Neuronal stem cell (in vitro differentiated cells): ENCODE data around the gene PCCA.

Experiments
- DNase-seq: peaks from one replicate; pipeline ENCODE4 v3.0.0-alpha.2; 2013; ENCODE audit warnings: low spot score
- H2AFZ ChIP-seq: one replicate; pipeline ENCODE4 v1.6.1; 2013; ENCODE audit warnings: mild to moderate bottlenecking, low read length, inconsistent platforms
- H2AK5ac ChIP-seq: 2 replicates; pipeline ENCODE4 v1.6.1; 2013; ENCODE audit warnings: low read depth, mild to moderate bottlenecking, inconsistent platforms, low read length, moderate library complexity, mixed read lengths
- H2BK120ac ChIP-seq: 2 replicates; pipeline ENCODE4 v1.6.1; 2013; ENCODE audit warnings: low read depth, mild to moderate bottlenecking, inconsistent platforms, low read length, moderate library complexity, mixed read lengths
- H2BK12ac ChIP-seq: one replicate; pipeline ENCODE4 v1.6.1; 2013; ENCODE audit warnings: low read length, inconsistent platforms
- H2BK15ac ChIP-seq: 2 replicates; pipeline ENCODE4 v1.6.1; 2013; ENCODE audit warnings: mild to moderate bottlenecking, low read length, inconsistent platforms, mixed read lengths
- H2BK5ac ChIP-seq: one replicate; pipeline ENCODE4 v1.6.1; 2013; ENCODE audit warnings: inconsistent platforms, mild to moderate bottlenecking, low read length, moderate library complexity
- H3K14ac ChIP-seq: one replicate; pipeline ENCODE4 v1.6.1; 2013; ENCODE audit warnings: low read length, inconsistent platforms
- H3K18ac ChIP-seq: 2 replicates; pipeline ENCODE4 v1.6.1; 2013; ENCODE audit warnings: low read length, inconsistent platforms
- H3K23ac ChIP-seq: 2 replicates; pipeline ENCODE4 v1.6.1; 2013; ENCODE audit warnings: low read depth, mild to moderate bottlenecking, mixed read lengths, low read length, inconsistent platforms; ENCODE audit not compliant: poor library complexity
- H3K27ac ChIP-seq: replicated peaks from 3 replicates; pipeline ENCODE4 v1.5.1; 2013; ENCODE audit warnings: low read length, inconsistent platforms
- H3K27me3 ChIP-seq, 3 experiments: 2 replicates each; pipeline ENCODE4 v1.6.1; 2013; ENCODE audit warnings: low read length in 3 of 3, mild to moderate bottlenecking in 2 of 3, inconsistent platforms in 1 of 3, low read depth in 1 of 3, mixed read lengths in 1 of 3, moderate library complexity in 1 of 3; ENCODE audit not compliant: control insufficient read depth in 3 of 3, insufficient read depth in 3 of 3
- H3K36me3 ChIP-seq, 2 donors: replicated peaks in 1 of 2; 2 replicates each; pipeline ENCODE4 v1.6.1; 2013; ENCODE audit warnings: low read length in 2 of 2; ENCODE audit not compliant: control insufficient read depth in 2 of 2, insufficient read depth in 2 of 2
- H3K4ac ChIP-seq: 2 replicates; pipeline ENCODE4 v1.6.1; 2013; ENCODE audit warnings: inconsistent platforms, mild to moderate bottlenecking, low read length, moderate library complexity
- H3K4me1 ChIP-seq, 2 donors: 1 replicate in 1 of 2; 2 replicates in 1 of 2; pipeline ENCODE4 v1.6.1; 2013; ENCODE audit warnings: low read length in 2 of 2, low read depth in 1 of 2; ENCODE audit not compliant: control insufficient read depth in 2 of 2, insufficient read depth in 1 of 2
- H3K4me2 ChIP-seq: one replicate; pipeline ENCODE4 v1.6.1; 2013; ENCODE audit warnings: mild to moderate bottlenecking, low read length, inconsistent platforms; ENCODE audit not compliant: insufficient read depth, poor library complexity, severe bottlenecking
- H3K4me3 ChIP-seq, 2 donors: 2 replicates each; pipeline ENCODE4 v1.5.1; 2013; ENCODE audit warnings: low read length in 2 of 2, mild to moderate bottlenecking in 2 of 2, inconsistent platforms in 1 of 2, moderate library complexity in 1 of 2
- H3K79me1 ChIP-seq: one replicate; pipeline ENCODE4 v1.6.1; 2013; ENCODE audit warnings: low read depth, mild to moderate bottlenecking, inconsistent platforms, low read length, moderate library complexity
- H3K9ac ChIP-seq: one replicate; pipeline ENCODE4 v1.6.1; 2013; ENCODE audit warnings: mild to moderate bottlenecking, low read depth, low read length, inconsistent platforms; ENCODE audit not compliant: poor library complexity
- H3K9me3 ChIP-seq, 2 donors: replicated peaks in 1 of 2; 2 replicates each; pipeline versions ENCODE3 to v1.6.1; 2013; ENCODE audit warnings: low read length in 2 of 2, mild to moderate bottlenecking in 2 of 2, inconsistent platforms in 1 of 2, low read depth in 1 of 2, mixed read lengths in 1 of 2, moderate library complexity in 1 of 2; ENCODE audit not compliant: control insufficient read depth in 2 of 2, insufficient read depth in 1 of 2
- H4K8ac ChIP-seq: one replicate; pipeline ENCODE4 v1.6.1; 2013; ENCODE audit warnings: low read depth, mild to moderate bottlenecking, inconsistent platforms, low read length, moderate library complexity
- H4K91ac ChIP-seq: one replicate; pipeline ENCODE4 v1.6.1; 2013; ENCODE audit warnings: low read length, low read depth, mild to moderate bottlenecking, inconsistent platforms; ENCODE audit not compliant: poor library complexity
- WGBS, 2 donors: extraction: QIAGEN DNeasy Blood & Tissue Kit; methylation state at CpG; one replicate each; pipeline ENCODE4 v1.1.7; 2013; ENCODE audit warnings: missing lambda C conversion rate in 2 of 2, mixed read lengths in 1 of 2; ENCODE audit not compliant: insufficient read length in 2 of 2, insufficient replicate concordance in 1 of 2; ENCODE audit errors: extremely low coverage in 2 of 2; 5-methylcytosine and 5-hydroxymethylcytosine counted together

Gene PCCA

DNA sequence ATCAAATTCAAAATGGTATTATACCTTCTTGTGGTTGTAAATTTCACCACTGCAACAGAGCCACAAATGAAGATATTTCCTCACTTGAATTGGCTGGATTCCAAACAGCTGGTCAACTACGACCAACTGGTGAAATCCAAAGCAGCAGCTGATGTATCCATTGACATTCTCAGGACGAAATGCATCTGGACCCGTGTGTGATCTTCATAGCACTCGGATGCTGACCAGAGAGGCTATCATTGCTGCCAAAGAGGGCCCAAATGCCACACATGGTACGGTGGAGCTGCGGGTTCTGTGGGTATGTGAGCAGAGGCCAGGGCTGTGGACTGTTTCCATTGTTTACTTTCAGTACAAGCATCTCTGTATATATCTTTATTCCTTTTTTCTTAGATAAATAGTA lies 25.6 kb upstream of the PCCA start:
- Histone ChIP-seq H3K14ac (no peak overlapping the region), H2BK15ac (no peak overlapping the region), H3K4me3 (no peak overlapping the region), H3K79me1 (no peaks in the 10 kb centered on the region), H2BK5ac (no peak overlapping the region), H4K91ac (no peak overlapping the region), H3K4ac (no peak overlapping the region), H3K9me3 (peaks cover 0 to 6% of the 10 kb centered on the region in 2 donors), H3K27ac (peak overlapping the region; percentile 19), H3K36me3 (no peaks in the 10 kb centered on the region), H2AFZ (no peak overlapping the region), H2BK12ac (no peak overlapping the region), H4K8ac (peak overlapping the region; percentile 33), H3K9ac (no peak overlapping the region), H3K27me3 (no peaks in the 10 kb centered on the region), H3K4me1 (peaks cover 5 to 7% of the 10 kb centered on the region in 2 donors), H3K18ac (peak overlapping the region; percentile 65), H2BK120ac (no peak overlapping the region), H3K4me2 (no peak overlapping the region), H3K23ac (no peak overlapping the region), H2AK5ac (no peak overlapping the region)
- DNase-seq, result no peak
- WGBS, 2 donors, result no CpG with 5 or more reads among the region's 6 CpGs

DNA sequence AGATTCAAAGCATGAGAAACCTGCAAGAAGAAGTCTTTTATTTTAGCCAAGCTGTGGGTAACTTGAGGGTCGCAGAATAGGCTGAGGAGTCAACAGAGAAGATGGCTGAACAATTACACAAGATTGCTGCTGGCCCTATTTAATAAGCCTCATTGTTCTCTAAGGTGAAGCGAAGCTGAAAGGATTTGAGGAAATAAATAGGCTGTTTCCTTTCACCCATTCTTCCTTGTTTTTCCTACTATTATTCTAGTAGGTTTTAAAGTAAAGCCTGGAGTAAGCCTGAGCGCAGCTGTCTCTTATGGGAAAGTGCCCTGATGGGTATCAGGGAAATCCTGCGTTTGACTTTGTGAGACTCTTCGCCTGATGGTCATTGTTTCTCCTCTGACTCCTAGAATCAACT lies 25.0 kb upstream of the PCCA start:
- H3K27me3 ChIP-seq, result no peaks in the 10 kb centered on the region
- H3K4me3 ChIP-seq, result no peak overlapping the region
- DNase-seq, result peak; percentile 24
- peaks cover 7 to 9% of the 10 kb centered on the region in 2 donors for H3K4me1 ChIP-seq
- no CpG with 5 or more reads among the region's 5 CpGs for WGBS, 2 donors
- no peak overlapping the region for H3K4me2 ChIP-seq
- H3K9ac ChIP-seq, result no peak overlapping the region
- no peak overlapping the region for H3K23ac ChIP-seq
- H3K14ac ChIP-seq, result no peak overlapping the region
- no peak overlapping the region for H4K8ac ChIP-seq
- peaks cover 0 to 6% of the 10 kb centered on the region in 2 donors for H3K9me3 ChIP-seq
- no peak overlapping the region for H2BK15ac ChIP-seq
- peak overlapping the region; percentile 66 for H3K27ac ChIP-seq
- H4K91ac ChIP-seq, result no peak overlapping the region
- H3K36me3 ChIP-seq, result no peaks in the 10 kb centered on the region
- H2AFZ ChIP-seq, result peak overlapping the region; percentile 23
- H2BK5ac ChIP-seq, result no peak overlapping the region
- no peak overlapping the region for H3K4ac ChIP-seq
- H2BK120ac ChIP-seq, result no peak overlapping the region
- no peak overlapping the region for H2BK12ac ChIP-seq
- no peak overlapping the region for H2AK5ac ChIP-seq
- H3K79me1 ChIP-seq, result no peaks in the 10 kb centered on the region
- H3K18ac ChIP-seq, result no peak overlapping the region

DNA sequence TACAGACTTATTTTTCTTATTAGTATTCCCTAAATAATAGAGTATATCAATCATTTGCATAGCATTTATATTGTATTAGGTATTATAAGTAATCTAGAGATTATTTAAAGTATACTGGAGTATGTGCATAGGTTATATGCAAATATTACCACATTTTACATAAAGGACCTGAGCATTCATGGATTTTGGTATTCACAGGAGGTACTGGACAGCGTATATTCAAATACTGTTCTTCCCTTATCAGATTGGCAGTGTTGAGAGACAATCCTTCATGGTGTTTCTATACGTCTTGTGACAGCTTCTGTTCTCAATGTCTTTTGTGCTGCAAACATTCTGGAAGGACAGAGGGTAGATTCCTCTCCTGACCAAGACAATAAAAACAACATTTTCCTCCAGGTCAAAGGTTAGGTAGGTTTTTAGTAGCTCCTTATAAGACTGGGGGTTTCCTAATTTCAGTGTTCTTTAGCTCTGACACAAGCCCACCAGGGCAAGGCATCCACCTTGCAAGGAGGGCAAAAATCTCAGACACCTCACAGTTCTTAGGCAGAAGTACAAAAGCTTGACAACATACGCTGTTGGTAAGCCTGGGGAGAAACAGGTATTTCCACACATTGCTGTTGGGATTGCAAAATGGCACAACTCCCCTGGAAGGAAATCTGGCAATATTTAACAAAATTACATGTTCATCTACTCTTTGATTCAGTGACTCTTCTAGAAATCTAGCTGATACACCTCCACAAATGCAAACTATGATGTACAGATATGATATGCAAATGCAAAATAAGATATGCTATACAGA lies 20.6 kb upstream of the PCCA start:
- Histone ChIP-seq H2AFZ (no peak overlapping the region), H3K23ac (no peak overlapping the region), H3K27ac (no peak overlapping the region), H4K91ac (no peak overlapping the region), H2BK15ac (no peak overlapping the region), H3K36me3 (no peaks in the 10 kb centered on the region), H3K9me3 (no peaks in the 10 kb centered on the region), H3K4ac (no peak overlapping the region), H3K18ac (no peak overlapping the region), H4K8ac (no peak overlapping the region), H3K14ac (no peak overlapping the region), H2AK5ac (no peak overlapping the region), H2BK5ac (no peak overlapping the region), H3K79me1 (no peaks in the 10 kb centered on the region), H3K9ac (no peak overlapping the region), H3K4me1 (peaks cover 6 to 8% of the 10 kb centered on the region in 2 donors), H3K27me3 (peaks cover 0 to 2% (median 0%) of the 10 kb centered on the region in 3 experiments), H3K4me3 (no peak overlapping the region), H3K4me2 (no peak overlapping the region), H2BK120ac (no peak overlapping the region), H2BK12ac (no peak overlapping the region)
- no CpG with 5 or more reads among the region's 3 CpGs for WGBS, 2 donors
- no peak for DNase-seq

DNA sequence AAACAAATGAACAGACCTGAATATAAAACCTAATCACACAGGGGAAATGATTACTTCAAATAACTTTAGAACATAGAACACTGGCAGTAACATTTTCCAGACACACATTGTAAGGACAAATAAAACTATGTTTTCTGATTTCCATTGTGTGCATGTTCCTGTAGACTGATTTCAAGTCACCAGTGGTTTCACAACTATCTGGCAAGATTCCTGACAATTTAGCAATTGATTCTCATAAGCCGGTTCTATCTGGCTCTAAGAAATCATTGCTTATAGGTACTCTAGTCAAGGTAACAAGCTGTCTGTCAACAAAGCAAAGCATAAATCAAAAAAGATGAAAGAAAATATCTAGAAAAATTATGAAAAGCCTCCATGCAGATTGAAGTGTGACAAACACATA lies 19.6 kb upstream of the PCCA start:
- Histone ChIP-seq H2AFZ (no peak overlapping the region), H3K27ac (no peak overlapping the region), H3K9me3 (no peaks in the 10 kb centered on the region), H3K14ac (no peak overlapping the region), H3K36me3 (no peaks in the 10 kb centered on the region), H2BK5ac (no peak overlapping the region), H4K8ac (no peak overlapping the region), H4K91ac (no peak overlapping the region), H3K23ac (no peak overlapping the region), H3K4me2 (no peak overlapping the region), H3K27me3 (peaks cover 0 to 2% (median 0%) of the 10 kb centered on the region in 3 experiments), H2AK5ac (no peak overlapping the region), H3K79me1 (no peaks in the 10 kb centered on the region), H3K18ac (no peak overlapping the region), H3K4me3 (no peak overlapping the region), H2BK12ac (no peak overlapping the region), H3K9ac (no peak overlapping the region), H3K4me1 (peaks cover 5 to 7% of the 10 kb centered on the region in 2 donors), H2BK120ac (no peak overlapping the region), H3K4ac (no peak overlapping the region), H2BK15ac (no peak overlapping the region)
- no CpG with 5 or more reads among the region's 1 CpG for WGBS, 2 donors
- no peak for DNase-seq
